Germinal center (tissue), 1 donor: Measurements from ENCODE around the gene FMN1.

Source experiments
- DNase-seq: peaks from one replicate; pipeline ENCODE4 v3.0.0; 2012; ENCODE audit warnings: mixed read lengths, low spot score

FMN1 gene

DNA sequence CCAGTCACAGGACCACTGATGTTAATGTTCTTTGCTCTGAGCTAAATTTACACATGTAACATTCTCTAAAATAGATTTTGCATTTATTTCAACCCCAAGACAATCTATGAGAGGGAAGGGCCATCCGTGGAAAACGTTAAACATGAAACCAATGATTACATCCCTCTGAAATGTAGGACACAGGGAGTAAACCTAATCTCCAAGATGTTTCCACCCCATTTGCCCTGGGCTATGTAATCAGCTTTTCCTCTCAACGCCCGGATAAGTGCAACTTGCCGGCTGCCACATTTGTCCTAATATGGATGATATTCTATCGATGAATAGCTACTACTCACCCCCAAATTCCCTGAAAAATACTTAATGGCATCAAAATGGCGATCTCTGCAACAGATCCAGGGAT is 6.4 kb upstream of the FMN1 start:
- no peak for DNase-seq

DNA sequence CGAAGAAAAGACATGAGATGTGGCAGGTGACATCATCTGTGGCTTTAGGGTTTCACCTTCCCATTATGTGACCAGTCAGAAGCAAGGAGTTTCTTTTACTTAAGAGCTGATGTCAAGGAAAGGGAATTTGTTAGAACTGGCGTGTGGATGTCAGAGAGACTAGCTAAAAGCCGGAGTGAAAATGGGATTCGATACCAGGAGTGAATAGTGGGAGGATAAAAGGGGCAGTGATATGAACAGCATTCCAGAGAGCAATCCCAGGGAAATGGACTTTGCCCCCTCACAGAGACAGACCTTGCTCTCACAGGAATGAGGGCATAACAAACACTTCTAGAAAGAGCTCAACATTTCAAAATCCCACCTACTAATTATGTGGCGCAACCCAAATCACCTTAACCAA is 5.9 kb upstream of the FMN1 start:
- no peak for DNase-seq

DNA sequence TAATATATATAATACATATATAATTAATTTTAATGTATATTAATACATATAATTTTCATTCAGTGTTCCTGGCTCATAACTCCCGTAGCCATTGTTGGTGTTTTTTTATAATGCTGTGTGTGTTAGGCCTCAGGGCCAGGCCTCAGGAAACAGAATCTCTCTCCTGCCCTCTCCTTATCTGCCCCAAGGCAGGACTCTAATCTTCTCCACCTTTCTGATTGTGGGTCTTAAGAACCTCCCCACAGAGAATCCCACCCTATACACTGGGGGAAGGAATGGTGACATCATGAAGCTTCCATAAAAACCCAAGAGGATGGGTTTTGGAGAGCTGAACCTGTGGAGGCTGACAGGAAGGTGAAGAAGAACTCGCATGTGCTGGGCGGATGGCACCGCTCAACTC is 4.0 kb upstream of the FMN1 start:
- no peak for DNase-seq

DNA sequence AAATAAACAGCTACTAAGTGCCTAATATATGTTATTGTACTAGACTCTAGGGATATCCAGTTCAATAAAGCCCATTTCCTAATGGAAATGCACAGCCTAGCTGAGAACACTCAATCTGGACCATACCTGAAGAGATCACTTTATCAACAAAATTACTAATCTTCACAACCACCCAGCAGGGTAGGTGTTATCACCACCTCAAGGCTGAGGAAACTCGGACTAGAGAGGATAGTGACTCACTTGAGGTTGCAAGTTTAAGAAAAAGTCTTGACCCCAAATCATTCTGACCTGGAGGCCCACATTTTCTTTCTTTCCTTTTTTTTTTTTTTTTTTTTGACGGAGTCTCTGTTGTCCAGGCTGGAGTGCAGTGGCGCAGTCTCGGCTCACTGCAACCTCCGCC is 3.1 kb upstream of the FMN1 start:
- DNase-seq, result no peak

DNA sequence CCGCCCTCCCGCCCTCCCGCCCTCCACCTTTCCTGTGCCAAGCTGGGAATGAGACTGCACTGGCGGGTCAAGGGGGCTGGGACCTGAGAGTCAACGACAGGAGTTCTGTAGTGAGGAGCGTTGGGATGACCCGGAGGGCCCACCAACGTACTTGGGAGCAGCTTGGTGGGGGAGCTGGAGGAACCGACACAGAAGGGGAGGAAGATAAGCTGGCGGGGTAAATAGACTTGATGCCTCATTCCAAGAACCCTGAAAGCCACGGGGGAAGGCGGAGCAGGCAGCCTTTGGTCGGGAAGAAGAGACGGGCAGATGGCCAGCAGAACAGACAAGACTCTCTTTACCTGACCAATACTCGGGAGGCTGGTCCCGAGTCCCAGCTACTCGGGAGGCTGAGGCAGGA is 277 bp downstream of the FMN1 start:
- DNase-seq, result no peak

DNA sequence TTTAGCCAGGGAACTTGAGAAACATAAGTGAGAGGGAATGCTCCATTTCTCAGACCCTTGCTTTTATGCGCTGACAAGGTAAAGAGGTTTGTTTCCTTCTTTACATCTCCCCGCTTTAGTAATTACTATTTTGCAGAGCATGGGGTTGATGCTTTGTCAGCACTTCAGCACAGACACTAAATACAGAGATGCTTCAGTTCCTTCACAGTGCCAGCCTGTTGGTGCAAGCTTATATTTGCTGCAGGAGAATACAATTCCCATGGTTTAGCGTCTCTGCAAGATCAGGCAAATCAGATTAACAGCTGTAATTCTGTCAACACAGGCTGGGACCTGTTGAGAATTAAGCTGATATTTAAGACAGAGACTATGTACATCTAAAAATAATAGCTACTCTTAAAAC is 2.9 kb downstream of the FMN1 start:
- no peak for DNase-seq

DNA sequence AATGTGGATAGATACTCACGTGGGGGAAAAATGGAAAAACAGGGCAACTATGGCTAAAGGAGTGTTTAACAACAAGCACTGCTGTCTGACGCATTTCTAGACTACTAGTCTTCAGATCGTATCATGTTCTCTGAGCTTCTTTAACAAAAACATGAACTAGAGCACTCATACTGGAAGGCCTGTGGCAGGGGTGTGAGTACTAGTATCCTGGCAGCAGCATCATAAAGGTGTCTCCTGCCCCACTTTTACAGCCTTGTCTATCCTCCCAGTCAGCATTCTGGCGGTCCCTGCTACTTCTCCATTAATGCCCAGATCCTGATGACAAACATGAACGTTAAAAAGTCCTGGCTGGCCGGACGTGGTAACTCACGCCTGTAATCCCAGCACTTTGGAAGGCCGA is 4.0 kb downstream of the FMN1 start:
- no peak for DNase-seq

DNA sequence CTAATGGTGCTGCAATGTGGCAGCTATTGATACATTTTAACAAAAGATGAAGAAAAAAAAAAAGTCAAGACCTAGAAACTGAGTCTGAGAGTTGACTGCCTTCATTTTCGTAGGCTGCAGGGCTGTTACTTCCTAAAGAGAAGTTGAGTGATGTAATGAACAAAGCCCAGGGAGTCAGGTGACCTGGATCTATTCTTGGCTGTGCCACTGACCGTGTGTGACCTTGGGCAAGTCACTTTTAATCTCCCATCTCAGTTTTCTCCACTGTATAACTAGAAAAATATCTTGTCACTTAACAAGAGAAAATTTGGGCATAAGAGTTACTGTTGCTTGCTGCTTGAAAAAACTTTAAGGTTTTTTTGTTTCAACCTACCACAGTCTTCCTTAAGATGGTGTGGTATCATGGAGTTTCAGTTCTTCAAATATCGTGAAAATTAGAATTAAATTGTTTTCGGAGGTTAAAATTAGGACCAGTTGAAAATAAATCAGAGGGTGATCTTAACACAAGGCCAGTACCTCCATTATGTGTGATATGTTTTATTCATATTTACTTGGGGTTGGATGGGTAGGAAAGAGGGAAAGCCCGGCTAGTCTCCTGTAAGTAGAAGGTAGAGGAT is 5.8 kb downstream of the FMN1 start:
- DNase-seq, result peak; percentile 50

DNA sequence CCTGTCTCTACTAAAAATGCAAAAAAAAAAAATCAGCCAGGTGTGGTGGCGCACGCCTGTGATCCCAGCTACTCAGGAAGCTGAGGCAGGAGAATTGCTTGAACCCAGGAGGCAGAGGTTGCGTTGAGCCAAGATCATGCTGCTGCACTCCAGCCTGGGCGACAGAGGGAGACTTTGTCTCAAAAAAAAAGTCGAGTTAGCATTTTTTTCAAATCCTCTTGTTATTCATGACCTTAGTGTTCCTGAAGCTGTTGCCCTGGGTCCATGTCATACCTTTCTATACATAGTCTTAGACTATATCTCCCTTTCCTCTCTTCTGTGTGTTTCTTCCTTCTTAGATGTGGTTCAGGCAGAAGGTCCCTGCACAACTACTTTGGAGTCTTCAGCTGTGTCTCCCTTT is 6.4 kb downstream of the FMN1 start:
- DNase-seq, result no peak

DNA sequence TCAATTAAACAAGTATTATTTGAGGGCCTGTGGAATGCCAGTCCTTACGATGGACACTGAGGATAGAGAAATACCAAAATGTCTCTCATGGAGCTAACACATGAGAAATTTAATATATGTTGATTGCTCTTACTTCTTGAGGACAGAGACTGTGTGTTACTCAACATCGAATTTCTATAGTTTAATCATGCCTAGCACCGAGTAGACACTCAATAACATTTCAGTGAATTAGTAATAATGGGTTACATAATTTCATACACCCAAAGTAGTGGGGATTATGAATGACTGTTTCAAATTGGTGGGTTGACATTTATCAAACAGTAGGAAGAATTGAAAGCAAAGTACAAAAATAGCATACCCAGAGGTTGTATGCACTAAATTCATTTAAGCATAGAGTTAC is 11.2 kb downstream of the FMN1 start:
- no peak for DNase-seq

DNA sequence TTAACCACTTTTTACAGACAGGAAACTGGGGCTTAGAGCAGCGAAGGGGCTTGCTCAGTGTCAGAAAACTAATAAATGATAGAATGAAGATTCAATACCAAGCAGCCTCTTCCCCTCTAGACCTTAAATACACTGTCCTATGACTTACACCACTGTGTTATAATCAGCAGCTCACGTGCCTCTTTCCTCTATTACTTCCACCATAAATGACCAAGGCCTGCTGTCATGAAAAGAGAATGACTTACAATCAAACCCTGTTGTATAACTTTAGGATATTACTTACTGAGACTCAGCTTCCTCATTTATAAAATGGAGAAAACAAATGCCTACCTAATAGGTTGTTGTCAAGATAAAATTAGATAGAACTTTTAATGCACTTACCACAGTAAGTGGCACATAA is 11.6 kb downstream of the FMN1 start:
- DNase-seq, result no peak

DNA sequence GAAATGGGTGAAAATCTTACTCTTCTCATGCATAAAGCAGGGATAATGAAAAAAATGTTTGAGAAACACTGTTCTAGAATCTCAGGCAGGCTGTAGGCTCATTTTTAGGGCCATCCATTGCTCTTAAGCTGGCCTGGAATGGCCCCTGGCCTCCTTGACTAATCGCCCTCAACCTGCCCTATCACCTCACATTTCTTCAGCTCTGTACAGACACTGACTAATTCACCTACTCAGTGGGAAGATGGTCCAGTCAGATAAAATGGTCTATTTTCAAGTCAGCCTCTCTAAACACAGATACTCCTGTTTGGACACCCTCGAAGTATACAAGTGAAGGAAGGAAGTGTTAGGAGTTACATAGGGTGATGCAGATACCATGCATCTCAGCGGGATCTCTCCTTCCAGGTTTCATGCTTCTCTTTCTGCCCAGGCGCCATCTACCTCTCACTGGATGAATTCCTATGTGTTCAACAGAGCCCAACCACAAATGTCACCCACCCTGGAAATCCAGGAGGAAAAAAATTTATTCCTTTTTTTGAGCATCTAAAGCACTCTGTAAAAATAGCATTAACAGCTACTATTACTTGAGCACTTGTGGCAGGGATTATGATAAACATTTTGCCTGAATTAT is 12.1 kb downstream of the FMN1 start:
- DNase-seq, result no peak

DNA sequence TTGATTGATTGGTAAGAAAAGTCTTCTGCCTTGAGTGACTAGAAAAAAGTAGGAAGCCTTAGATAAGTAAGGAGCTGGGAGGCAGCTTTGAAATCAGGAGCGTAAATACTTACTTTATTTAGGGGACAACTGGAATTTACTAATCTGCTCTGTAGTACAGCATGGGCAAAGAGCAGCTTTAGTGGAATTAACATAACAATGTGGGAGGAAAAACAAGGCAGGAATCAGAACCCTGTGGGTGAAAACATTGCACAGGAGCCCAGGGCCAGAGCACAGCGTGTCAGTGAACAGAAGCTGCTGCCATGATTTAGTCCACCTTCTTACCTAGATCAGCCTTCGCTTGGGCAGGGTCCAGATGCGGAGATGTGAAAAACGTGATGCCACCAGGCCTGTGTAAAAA is 14.6 kb downstream of the FMN1 start:
- DNase-seq, result no peak

DNA sequence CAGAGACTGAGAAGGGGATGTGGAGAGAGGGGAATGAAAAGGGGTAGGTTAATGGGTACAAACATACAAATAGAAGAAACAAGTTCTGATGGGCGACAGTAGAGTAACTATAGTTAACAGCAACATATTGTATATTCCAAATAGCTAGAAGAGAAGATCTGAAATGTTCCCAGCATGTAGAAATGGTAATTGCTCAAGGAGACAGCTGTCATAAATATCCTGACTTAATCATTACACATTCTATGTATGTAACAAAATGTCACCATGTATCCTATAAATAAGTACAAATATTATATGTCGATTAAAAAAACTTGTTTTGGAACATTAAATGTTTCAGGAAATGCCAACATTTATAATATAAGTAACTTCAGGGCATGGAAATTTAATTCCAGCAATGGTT is 23.3 kb downstream of the FMN1 start:
- no peak for DNase-seq

DNA sequence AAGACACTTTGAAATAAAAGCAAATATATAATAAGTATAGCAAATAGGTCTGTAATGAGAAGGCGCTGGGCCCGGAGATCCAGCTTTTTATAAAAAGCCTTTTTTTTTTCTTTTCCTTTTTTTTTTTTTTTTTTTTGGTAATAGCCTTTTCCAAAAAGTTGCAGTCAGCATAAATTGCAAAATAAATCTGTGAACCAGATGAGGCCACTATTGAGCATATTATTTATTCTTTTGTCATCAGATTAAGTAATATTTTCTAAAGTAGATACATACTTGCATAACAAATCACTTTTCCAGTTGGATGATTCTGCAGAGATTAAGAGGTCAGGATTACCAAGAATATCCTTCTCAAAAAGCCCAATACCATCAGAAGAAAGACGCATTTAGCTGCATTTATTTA is 24.9 kb downstream of the FMN1 start:
- DNase-seq, result no peak

DNA sequence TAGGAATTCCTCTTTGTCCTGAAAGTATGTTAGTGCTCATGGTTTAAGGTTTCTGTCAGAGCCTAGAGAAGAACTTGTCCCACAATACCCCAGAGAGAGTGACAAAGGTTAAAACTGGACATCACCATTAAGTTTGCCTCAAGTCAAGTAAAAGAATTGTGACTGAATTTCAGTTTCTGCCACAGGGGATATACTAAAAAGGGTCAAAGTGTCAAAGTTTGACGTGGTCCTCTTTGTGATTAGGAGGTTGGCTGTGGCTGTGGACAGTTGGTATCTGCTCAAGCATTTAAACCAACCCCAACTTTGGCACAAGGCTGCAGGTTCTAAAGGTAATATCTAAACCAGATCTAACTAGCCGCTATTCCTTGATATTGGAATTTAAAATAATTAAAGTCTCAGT is 26.1 kb downstream of the FMN1 start:
- no peak for DNase-seq

DNA sequence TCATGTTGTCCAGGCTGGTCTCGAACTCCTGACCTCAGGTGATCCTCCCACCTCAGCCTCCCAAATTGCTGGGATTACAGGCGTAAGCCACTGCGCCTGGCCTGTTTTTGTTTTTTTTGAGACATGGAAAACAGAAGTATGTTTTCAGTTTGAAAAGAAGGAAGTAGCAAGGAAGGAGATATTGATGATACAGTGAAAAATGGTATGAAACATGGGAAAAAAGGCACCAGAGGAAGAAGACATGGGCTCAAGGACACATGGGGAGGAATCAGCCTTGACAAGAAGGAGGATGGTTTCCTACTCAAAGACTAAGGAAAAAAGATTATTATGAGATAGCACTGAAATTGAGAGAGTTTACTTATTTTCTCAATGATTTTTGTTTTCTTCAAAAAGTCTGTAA is 30.7 kb downstream of the FMN1 start:
- DNase-seq, result no peak

DNA sequence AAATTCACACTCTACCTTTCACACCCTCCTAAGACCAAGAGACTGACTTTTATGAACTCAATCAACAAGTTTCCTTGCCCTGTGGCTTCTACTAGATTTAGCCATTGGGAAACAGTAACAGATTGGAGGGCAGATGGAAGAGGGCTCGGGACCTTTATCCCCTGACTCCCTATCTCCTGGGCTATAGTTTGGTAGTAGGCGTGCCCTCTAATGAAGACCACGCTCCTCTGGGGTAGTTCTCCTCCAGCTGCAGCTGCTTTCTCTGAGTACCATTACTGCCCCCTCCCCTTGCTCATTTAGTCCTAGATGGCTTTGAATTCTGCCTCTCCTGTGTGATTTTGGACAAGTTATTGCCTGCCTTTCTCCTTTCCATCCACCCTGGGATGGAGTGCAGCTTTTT is 33.3 kb downstream of the FMN1 start:
- DNase-seq, result no peak

DNA sequence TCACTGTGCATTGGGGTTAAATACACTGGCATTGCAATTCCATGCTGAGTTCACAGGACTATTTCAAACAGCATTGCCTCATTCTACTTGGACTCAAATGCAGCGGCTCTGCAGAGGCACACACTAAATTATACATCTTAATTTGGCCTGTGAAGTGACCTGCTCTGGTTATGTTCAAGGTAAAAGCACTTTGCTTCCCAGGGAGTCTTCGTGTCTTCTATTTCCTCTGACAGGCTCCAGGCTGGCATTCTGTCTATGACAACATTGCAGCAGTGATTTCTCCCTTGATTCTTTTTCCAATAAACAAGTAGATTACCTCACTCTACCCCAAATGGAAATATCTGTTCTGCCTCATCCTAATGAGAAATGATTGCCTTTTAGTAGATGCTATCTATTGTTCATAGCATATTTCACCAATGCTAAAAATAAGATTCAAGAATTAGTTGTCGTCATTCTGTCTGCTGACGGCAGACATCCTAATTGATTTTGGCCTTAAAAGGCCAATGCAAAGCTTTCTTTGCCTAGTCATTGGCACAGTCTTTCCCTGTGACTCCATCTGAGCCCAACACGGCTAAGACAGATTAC is 33.8 kb downstream of the FMN1 start:
- no peak for DNase-seq

DNA sequence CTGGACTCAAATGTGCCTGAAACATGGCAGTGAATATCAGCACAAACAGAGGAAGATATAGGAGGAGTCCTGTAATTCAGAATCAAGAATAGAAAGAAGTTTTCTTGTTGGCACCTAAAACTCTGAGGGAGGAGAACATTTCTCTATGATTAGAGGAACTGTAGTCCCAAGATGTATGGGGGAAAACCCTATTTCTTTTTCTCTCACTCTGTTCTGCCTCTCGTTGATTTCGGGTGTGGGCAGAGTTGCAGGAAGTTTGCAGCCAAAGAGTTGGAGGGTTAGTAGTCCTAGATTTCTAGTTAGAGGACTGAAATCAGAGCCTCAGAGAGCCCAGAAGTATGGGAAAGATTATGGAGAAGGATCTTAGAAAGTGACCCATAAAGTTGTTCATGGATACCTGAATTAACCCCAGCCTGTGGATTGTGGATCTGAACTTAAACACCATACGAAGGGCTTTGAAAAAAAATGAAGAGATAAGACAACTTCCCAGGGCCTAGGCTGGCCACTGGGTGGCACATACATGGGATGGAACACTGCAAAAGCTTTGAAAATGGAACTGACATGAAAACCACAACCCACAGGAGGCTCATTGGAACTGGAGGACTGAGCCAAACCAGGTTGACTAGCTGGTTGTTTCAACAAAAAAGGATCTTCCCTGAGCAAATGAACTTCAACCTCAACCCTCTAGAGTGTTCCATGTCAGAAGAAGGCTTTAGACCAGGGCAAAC is 34.6 kb downstream of the FMN1 start:
- DNase-seq, result no peak

DNA sequence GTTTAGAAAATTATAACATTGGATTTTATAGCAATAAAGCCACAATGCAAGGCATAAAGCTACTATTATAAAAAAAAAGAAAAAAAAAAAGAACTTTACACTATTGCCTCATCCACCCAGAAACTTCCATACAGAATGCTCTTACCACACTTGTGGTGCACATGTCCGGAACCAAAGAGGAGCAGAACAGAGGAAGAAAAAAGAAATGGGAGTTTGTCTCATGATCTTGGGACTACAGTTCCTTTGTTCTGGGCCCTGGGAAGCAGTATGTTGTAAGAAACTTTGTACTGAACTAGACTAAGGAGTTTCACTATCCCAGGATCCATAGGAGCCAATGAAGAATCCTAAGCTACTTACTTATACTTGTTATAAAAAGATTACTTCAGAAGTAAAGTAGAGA is 36.1 kb downstream of the FMN1 start:
- DNase-seq, result no peak

DNA sequence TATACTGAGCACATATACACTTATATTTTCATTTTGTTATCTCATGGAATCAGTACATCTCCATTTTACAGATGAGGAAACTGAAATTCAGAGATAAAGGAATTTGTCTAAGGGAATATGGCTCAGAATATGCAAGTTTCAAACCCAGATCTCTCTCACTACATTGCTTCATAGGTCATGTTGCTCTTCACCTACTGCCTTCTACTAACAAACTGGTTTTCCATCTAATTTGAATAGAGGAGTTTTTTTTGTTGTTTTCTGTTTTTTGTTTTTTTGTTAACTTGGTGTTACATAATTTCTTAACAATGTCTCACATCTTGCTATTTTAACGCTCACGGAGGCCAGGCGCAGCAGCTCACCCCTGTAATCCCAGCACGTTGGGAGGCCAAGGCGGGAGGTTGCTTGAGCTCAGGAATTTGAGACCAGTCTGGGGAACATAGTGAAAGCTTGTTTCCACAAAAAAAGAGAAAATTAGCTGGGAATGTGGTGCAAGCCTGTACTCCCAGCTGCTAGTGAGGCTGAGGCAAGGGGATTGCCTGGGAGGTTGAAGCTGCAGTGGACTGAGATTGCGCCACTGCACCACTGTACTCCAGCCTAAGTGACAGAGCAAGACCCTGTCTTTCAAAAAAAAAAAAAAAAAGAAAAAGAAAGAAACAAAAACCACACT is 37.0 kb downstream of the FMN1 start:
- no peak for DNase-seq
